ENCODE results near the gene ENPP4.

Gene ENPP4

GRCh38 chr6:46137387-46137786 is 7.6 kb downstream of the ENPP4 start:
- TF ChIP-seq RARB (CRISPR knock-in tag; IDR thresholded peaks at IDR 0.05) (no peak), PATZ1 (CRISPR knock-in tag; IDR thresholded peaks at IDR 0.05; ENCODE audit: borderline replicate concordance) (no peak), CSRNP3 (CRISPR knock-in tag; IDR thresholded peaks at IDR 0.05) (no peak), ISL1 (CRISPR knock-in tag; IDR thresholded peaks at IDR 0.05) (no peak), ARNTL (CRISPR knock-in tag; IDR thresholded peaks at IDR 0.05; ENCODE audit: borderline replicate concordance, low read depth) (no peak), ZFP30 (CRISPR knock-in tag; IDR thresholded peaks at IDR 0.05) (no peak), PPARA (CRISPR knock-in tag; IDR thresholded peaks at IDR 0.05; ENCODE audit: borderline replicate concordance) (no peak), POU6F1 (CRISPR knock-in tag; IDR thresholded peaks at IDR 0.05; ENCODE audit: borderline replicate concordance, low read depth) (no peak), CREB5 (CRISPR knock-in tag; IDR thresholded peaks at IDR 0.05; ENCODE audit: low read depth) (no peak), CSDC2 (CRISPR knock-in tag; IDR thresholded peaks at IDR 0.05) (no peak), TCF4 (CRISPR knock-in tag; IDR thresholded peaks at IDR 0.05; ENCODE audit: borderline replicate concordance) (no peak), ZC3H10 (CRISPR knock-in tag; IDR thresholded peaks at IDR 0.05) (no peak), ZNF8 (CRISPR knock-in tag; IDR thresholded peaks at IDR 0.05) (no peak), OSR1 (CRISPR knock-in tag; IDR thresholded peaks at IDR 0.05) (no peak), GLIS3 (CRISPR knock-in tag; IDR thresholded peaks at IDR 0.05) (no peak), BACH2 (CRISPR knock-in tag; IDR thresholded peaks at IDR 0.05; ENCODE audit: borderline replicate concordance) (no peak)
- no peak for ATAC-seq

GRCh38 chr6:46138281-46138680 is 8.5 kb downstream of the ENPP4 start:
- ATAC-seq, result no peak
- TF ChIP-seq GLIS3 (CRISPR knock-in tag; IDR thresholded peaks at IDR 0.05) (no peak), PATZ1 (CRISPR knock-in tag; IDR thresholded peaks at IDR 0.05; ENCODE audit: borderline replicate concordance) (no peak), SNAI2 (CRISPR knock-in tag; IDR thresholded peaks at IDR 0.05) (no peak), ESRRG (CRISPR knock-in tag; IDR thresholded peaks at IDR 0.05) (no peak), ZNF8 (CRISPR knock-in tag; IDR thresholded peaks at IDR 0.05) (no peak), CREB5 (CRISPR knock-in tag; IDR thresholded peaks at IDR 0.05; ENCODE audit: low read depth) (no peak), CSRNP3 (CRISPR knock-in tag; IDR thresholded peaks at IDR 0.05) (no peak), CSDC2 (CRISPR knock-in tag; IDR thresholded peaks at IDR 0.05) (no peak), ZFP3 (CRISPR knock-in tag; IDR thresholded peaks at IDR 0.05) (no peak), ISL1 (CRISPR knock-in tag; IDR thresholded peaks at IDR 0.05) (no peak), ARNTL (CRISPR knock-in tag; IDR thresholded peaks at IDR 0.05; ENCODE audit: borderline replicate concordance, low read depth) (no peak), TOX (CRISPR knock-in tag; IDR thresholded peaks at IDR 0.05; ENCODE audit: borderline replicate concordance) (no peak), ZNF70 (CRISPR knock-in tag; IDR thresholded peaks at IDR 0.05) (no peak), ZNF565 (CRISPR knock-in tag; conservative IDR thresholded peaks at IDR 0.05; ENCODE audit: low read depth) (no peak), BACH2 (CRISPR knock-in tag; IDR thresholded peaks at IDR 0.05; ENCODE audit: borderline replicate concordance) (no peak), TSHZ2 (CRISPR knock-in tag; IDR thresholded peaks at IDR 0.05) (no peak)

All from SK-N-SH treated with all-trans-retinoic acid at 6 μM for 48 hours (cell line).